GM23248 (cell line): ENCODE results near the gene SNRPA.

ENCODE experiments used
- EZH2 ChIP-seq: fragments of 200-600 bp; sonication (generic); IDR thresholded peaks from 2 replicates; pipeline ENCODE4 v1.6.1; 2018; ENCODE audit warnings: antibody characterized with exemption, mild to moderate bottlenecking; ENCODE audit not compliant: insufficient read depth, poor library complexity, severe bottlenecking
- EZH2phosphoT487 ChIP-seq: fragments of 200-600 bp; sonication (generic); IDR thresholded peaks from 2 replicates; pipeline ENCODE4 v1.6.1; 2018; ENCODE audit warnings: antibody characterized with exemption, moderate library complexity, mild to moderate bottlenecking, low read depth; ENCODE audit not compliant: insufficient read depth

DNA sequence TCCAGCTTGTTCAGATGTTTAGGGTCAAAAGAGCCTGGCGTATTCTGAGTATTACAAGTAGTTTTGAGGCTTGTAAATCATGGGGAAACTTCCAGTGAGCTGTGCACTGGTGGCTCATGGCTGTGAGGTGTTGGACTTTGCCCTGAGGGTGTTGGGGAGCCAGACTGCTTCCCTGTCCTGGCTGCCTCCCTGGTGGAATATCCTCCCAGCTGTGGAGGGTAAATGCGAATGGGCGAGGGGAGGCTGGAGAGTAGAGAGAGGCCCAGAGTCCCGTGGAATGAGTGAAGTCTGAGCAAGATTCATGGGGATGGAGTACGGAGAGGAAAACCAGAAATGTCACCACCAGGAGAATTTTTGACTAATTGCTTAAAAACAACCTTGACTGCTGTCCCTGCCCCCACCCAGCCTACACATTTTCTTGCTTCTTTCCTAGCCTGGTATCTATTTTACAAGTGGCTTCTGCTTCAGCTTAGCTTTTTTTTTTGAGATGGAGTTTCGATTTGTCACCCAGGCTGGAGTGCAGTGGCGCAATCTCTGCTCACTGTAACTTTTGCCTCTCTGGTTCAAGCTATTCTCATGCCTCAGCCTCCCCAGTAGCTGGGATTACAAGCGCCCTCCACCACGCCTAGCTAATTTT is 3.7 kb downstream of the SNRPA start:
- TF ChIP-seq EZH2phosphoT487 = no peak
- no peak for TF ChIP-seq EZH2
